Breast epithelium (tissue), 3 donors: ENCODE measurements around the gene LCP2.

Source experiments
- CTCF ChIP-seq, 3 donors: fragments of 450-650 bp; IDR thresholded peaks; one replicate each; pipeline ENCODE4 v1.5.1; 2016 to 2017; ENCODE audit warnings: antibody characterized with exemption in 3 of 3, mild to moderate bottlenecking in 3 of 3, moderate library complexity in 3 of 3
- POLR2A ChIP-seq: fragments of 450-650 bp; IDR thresholded peaks from one replicate; pipeline ENCODE4 v1.6.1; 2016; ENCODE audit warnings: antibody characterized with exemption, mild to moderate bottlenecking, moderate library complexity

- TF ChIP-seq CTCF (IDR thresholded peaks at IDR 0.05) = no peak
- TF ChIP-seq POLR2A = no peak
Measured at GRCh38 chr5:170301981-170302652, 4.5 kb upstream of the LCP2 start.
